Right atrium auricular region (tissue), 2 donors: ENCODE data around the gene CARS1. TPM values are rescaled to one million over a fixed set of nuclear protein-coding genes. Genes with fewer than 3 reads are reported as not detected.

ENCODE experiments used
- DNase-seq: peaks from one replicate; pipeline ENCODE4 v3.0.0-alpha.2; 2019; ENCODE audit warnings: low spot score
- H3K27ac ChIP-seq, 2 donors: fragments of 200-600 bp; sonication (generic); 1 replicate in 1 of 2; 2 replicates in 1 of 2; pipeline ENCODE4 v1.5.1; 2016 to 2019
- H3K27me3 ChIP-seq, 2 donors: fragments of 200-600 bp; sonication (generic); one replicate each; pipeline versions ENCODE4 v1.5.1 to v1.6.0; 2017 to 2019
- H3K36me3 ChIP-seq: fragments of 200-600 bp; sonication (generic); one replicate; pipeline ENCODE4 v1.5.1; 2016
- H3K4me1 ChIP-seq, 2 donors: fragments of 200-600 bp; sonication (generic); one replicate each; pipeline versions ENCODE4 v1.5.1 to v1.6.0; 2017 to 2019
- H3K4me3 ChIP-seq, 2 donors: fragments of 200-600 bp; sonication (generic); 1 replicate in 1 of 2; 2 replicates in 1 of 2; pipeline ENCODE4 v1.5.1; 2017 to 2019; ENCODE audit warnings: mild to moderate bottlenecking in 1 of 2, moderate library complexity in 1 of 2
- H3K9me3 ChIP-seq, 2 donors: fragments of 200-600 bp; sonication (generic); one replicate each; pipeline ENCODE4 v1.5.1; 2019
- total RNA-seq, 2 donors: library from RNA; depleted of rRNA; stranded (reverse); fragments of >200 nt; gene quantifications; one replicate each; pipeline ENCODE4 v1.1.0, GENCODE V29; 2016
- TF ChIP-seq, protein P1 (sequence below), 2 donors: fragments of 200-600 bp; sonication (generic); IDR thresholded peaks; one replicate each; pipeline ENCODE4 v1.5.1; 2019; ENCODE audit warnings: antibody characterized with exemption in 2 of 2

CARS1 gene
- total RNA-seq, 2 donors from 2014 or later = 12.2 to 15.3 TPM

- H3K27ac ChIP-seq = no peak overlapping the region
- H3K4me1 ChIP-seq = peaks cover 0 to 5% of the 10 kb centered on the region in 2 donors
- H3K9me3 ChIP-seq = no peaks in the 10 kb centered on the region
- no peak overlapping the region for H3K4me3 ChIP-seq
- no peaks in the 10 kb centered on the region for H3K27me3 ChIP-seq
- peaks cover 58% of the 10 kb centered on the region for H3K36me3 ChIP-seq
- TF ChIP-seq, protein P1, sequence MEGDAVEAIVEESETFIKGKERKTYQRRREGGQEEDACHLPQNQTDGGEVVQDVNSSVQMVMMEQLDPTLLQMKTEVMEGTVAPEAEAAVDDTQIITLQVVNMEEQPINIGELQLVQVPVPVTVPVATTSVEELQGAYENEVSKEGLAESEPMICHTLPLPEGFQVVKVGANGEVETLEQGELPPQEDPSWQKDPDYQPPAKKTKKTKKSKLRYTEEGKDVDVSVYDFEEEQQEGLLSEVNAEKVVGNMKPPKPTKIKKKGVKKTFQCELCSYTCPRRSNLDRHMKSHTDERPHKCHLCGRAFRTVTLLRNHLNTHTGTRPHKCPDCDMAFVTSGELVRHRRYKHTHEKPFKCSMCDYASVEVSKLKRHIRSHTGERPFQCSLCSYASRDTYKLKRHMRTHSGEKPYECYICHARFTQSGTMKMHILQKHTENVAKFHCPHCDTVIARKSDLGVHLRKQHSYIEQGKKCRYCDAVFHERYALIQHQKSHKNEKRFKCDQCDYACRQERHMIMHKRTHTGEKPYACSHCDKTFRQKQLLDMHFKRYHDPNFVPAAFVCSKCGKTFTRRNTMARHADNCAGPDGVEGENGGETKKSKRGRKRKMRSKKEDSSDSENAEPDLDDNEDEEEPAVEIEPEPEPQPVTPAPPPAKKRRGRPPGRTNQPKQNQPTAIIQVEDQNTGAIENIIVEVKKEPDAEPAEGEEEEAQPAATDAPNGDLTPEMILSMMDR (IDR thresholded peaks at IDR 0.05) = no peak
- DNase-seq = no peak
Measured at GRCh38 chr11:3030289-3031070, 26.7 kb downstream of the CARS1 start.

DNA sequence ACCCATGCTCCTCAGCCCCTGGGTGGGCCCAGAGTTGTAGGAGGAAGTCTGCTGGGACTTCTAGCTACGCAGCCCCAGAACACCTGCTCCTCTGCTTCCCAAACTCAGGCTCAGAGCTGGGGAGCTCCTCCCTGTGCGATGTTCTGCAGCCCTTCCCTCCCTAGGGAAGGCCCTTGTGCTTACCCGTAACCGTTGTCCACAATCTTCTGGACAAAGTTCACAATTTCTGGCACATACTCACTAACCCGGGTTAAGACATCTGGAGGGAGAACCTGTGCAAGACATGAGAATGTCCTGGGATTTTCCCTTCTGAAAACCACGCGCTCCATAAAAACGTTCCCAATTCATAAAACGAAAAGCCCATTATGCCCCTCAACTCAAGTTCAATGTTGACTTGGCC is 28.4 kb downstream of the CARS1 start:
- H3K9me3 ChIP-seq = no peaks in the 10 kb centered on the region
- H3K36me3 ChIP-seq = peaks cover 57% of the 10 kb centered on the region
- peaks cover 0 to 5% of the 10 kb centered on the region in 2 donors for H3K4me1 ChIP-seq
- DNase-seq = no peak
- H3K27me3 ChIP-seq = no peaks in the 10 kb centered on the region
- no peak overlapping the region for H3K27ac ChIP-seq
- TF ChIP-seq, protein P1 (IDR thresholded peaks at IDR 0.05) = no peak
- no peak overlapping the region for H3K4me3 ChIP-seq

- no peak for DNase-seq
Measured at GRCh38 chr11:3026803-3027202, 30.4 kb downstream of the CARS1 start.

DNA sequence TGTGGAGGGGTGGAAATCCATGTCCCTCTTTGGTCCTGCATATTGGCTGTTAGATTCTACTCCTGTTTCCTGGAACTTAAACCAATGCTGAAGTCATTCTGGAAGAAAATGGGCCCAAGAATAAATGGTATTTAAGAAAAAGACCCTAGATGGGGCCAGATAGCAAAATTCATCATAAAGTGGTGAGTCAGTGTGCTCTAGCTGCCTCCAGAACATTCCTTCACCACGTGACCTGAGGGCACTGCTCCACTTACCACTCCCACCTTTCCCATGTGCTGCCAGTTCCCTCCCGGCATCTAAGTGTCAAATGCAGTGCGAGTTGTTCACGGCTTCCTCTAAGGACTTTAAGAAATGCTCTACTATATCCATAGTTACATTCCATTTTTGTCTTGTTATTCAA is 34.2 kb downstream of the CARS1 start:
- DNase-seq = no peak
- H3K36me3 ChIP-seq = peaks cover 51% of the 10 kb centered on the region
- H3K4me3 ChIP-seq = no peak overlapping the region
- peaks cover 0 to 11% of the 10 kb centered on the region in 2 donors for H3K4me1 ChIP-seq
- TF ChIP-seq, protein P1 (IDR thresholded peaks at IDR 0.05) = no peak
- H3K27ac ChIP-seq = no peak overlapping the region
- H3K9me3 ChIP-seq = no peaks in the 10 kb centered on the region
- H3K27me3 ChIP-seq = no peaks in the 10 kb centered on the region

More at GRCh38 chr11:3026803-3027202, 30.4 kb downstream of the CARS1 start:
- H3K9me3 ChIP-seq = no peaks in the 10 kb centered on the region
- H3K4me1 ChIP-seq = peaks cover 0 to 12% of the 10 kb centered on the region in 2 donors
- H3K4me3 ChIP-seq = no peak overlapping the region
- H3K27me3 ChIP-seq = no peaks in the 10 kb centered on the region
- H3K27ac ChIP-seq = no peak overlapping the region
- peaks cover 55% of the 10 kb centered on the region for H3K36me3 ChIP-seq
- TF ChIP-seq, protein P1 (IDR thresholded peaks at IDR 0.05) = no peak

- no peak overlapping the region for H3K4me3 ChIP-seq
- no peak for DNase-seq
- H3K27ac ChIP-seq = no peak overlapping the region
- no peaks in the 10 kb centered on the region for H3K9me3 ChIP-seq
- peaks cover 54% of the 10 kb centered on the region for H3K36me3 ChIP-seq
- peaks cover 0 to 11% of the 10 kb centered on the region in 2 donors for H3K4me1 ChIP-seq
- no peaks in the 10 kb centered on the region for H3K27me3 ChIP-seq
- TF ChIP-seq, protein P1 (IDR thresholded peaks at IDR 0.05) = no peak
Measured at GRCh38 chr11:3022300-3022967, 34.8 kb downstream of the CARS1 start.
